ENCODE results near the gene CWC25. TPM values are rescaled to one million over a fixed set of nuclear protein-coding genes. Genes with fewer than 3 reads are reported as not detected.

Gene CWC25
- total and polyA plus RNA-seq, 2 of the 13 experiments (the other 11 are each of a cell fraction or from before 2014, with no cell fraction given): 15.6 to 22.7 TPM

DNA sequence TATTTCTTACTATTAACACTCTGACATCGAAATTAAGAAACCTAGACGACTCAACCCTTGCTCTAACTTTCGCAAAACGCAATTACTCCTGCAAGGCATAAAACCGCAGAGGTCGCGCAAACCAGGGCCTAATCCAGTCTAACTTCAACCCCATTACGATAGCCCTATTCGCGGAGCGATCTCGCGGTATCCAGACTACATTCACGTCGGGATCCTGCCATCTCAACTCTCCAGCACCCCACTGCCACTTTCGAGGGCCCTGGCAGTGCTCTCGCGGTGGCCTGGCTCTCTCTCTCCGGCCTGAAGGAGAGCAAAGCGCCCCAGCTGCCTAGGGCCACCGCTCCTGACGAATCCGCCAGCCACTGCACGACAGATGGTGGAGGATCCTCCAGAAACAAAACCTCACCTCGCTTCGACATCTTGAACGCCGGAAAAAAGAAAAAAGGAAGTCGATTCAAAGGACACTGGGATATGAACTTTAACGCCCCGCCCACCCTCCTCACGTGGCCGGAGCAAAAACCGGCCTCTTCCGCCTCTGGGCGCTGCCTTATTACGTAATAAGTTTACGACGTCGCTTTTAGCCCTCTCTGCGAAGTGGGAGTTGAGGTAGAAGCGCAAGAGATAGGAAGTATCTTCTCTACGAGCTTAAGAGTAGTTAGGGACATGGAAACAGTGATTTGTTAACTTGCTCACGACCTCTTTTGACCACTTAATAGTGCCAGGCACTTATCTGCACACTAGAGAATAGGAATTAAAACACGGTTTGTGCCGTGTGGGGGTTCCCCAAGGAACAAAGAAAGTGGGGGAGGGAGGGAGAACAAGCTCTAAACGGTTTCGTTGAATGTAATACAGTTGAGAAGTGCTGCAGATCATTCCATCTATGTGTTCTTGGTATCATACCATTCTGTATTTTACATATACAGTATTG lies 28.4 kb upstream of the CWC25 start, which contains the start of gene RPL23 (continued):
- TF ChIP-seq ZBTB38 (CRISPR knock-in tag; IDR thresholded peaks at IDR 0.05) (peak; percentile 72), PTBP1 (IDR thresholded peaks at IDR 0.05; ENCODE audit: low read depth, low read length, poor library complexity, severe bottlenecking) (peak; percentile 70), AHR (CRISPR knock-in tag; IDR thresholded peaks at IDR 0.05) (peak; percentile 83), TP53 (CRISPR knock-in tag; conservative IDR thresholded peaks at IDR 0.05) (0 out of 2 replicates have a peak, but pooled peaks have one; percentile 63), ZBTB8A (CRISPR knock-in tag; IDR thresholded peaks at IDR 0.05; ENCODE audit: borderline replicate concordance, low read depth) (peak; percentile 97; the same call in 1 of the 2 replicates), SOX6 (IDR thresholded peaks at IDR 0.05) (no peak), SOX6 (CRISPR knock-in tag; IDR thresholded peaks at IDR 0.05) (peak; percentile 81), HIVEP1 (CRISPR knock-in tag; IDR thresholded peaks at IDR 0.05) (no peak; the same call in 1 of the 2 replicates), NFYC (CRISPR knock-in tag; IDR thresholded peaks at IDR 0.05) (peak; percentile 60)
- TF ChIP-seq, protein P1, sequence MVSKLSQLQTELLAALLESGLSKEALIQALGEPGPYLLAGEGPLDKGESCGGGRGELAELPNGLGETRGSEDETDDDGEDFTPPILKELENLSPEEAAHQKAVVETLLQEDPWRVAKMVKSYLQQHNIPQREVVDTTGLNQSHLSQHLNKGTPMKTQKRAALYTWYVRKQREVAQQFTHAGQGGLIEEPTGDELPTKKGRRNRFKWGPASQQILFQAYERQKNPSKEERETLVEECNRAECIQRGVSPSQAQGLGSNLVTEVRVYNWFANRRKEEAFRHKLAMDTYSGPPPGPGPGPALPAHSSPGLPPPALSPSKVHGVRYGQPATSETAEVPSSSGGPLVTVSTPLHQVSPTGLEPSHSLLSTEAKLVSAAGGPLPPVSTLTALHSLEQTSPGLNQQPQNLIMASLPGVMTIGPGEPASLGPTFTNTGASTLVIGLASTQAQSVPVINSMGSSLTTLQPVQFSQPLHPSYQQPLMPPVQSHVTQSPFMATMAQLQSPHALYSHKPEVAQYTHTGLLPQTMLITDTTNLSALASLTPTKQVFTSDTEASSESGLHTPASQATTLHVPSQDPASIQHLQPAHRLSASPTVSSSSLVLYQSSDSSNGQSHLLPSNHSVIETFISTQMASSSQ (IDR thresholded peaks at IDR 0.05; ENCODE audit: low read depth): no peak
- TF ChIP-seq, protein P1 (CRISPR knock-in tag; IDR thresholded peaks at IDR 0.05; ENCODE audit: borderline replicate concordance): peak; percentile 83; the same call in 1 of the 2 replicates
- TF ChIP-seq, protein P2, sequence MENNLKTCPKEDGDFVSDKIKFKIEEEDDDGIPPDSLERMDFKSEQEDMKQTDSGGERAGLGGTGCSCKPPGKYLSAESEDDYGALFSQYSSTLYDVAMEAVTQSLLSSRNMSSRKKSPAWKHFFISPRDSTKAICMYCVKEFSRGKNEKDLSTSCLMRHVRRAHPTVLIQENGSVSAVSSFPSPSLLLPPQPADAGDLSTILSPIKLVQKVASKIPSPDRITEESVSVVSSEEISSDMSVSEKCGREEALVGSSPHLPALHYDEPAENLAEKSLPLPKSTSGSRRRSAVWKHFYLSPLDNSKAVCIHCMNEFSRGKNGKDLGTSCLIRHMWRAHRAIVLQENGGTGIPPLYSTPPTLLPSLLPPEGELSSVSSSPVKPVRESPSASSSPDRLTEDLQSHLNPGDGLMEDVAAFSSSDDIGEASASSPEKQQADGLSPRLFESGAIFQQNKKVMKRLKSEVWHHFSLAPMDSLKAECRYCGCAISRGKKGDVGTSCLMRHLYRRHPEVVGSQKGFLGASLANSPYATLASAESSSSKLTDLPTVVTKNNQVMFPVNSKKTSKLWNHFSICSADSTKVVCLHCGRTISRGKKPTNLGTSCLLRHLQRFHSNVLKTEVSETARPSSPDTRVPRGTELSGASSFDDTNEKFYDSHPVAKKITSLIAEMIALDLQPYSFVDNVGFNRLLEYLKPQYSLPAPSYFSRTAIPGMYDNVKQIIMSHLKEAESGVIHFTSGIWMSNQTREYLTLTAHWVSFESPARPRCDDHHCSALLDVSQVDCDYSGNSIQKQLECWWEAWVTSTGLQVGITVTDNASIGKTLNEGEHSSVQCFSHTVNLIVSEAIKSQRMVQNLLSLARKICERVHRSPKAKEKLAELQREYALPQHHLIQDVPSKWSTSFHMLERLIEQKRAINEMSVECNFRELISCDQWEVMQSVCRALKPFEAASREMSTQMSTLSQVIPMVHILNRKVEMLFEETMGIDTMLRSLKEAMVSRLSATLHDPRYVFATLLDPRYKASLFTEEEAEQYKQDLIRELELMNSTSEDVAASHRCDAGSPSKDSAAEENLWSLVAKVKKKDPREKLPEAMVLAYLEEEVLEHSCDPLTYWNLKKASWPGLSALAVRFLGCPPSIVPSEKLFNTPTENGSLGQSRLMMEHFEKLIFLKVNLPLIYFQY (CRISPR knock-in tag; IDR thresholded peaks at IDR 0.05; ENCODE audit: borderline replicate concordance): peak; percentile 67; the same call in 1 of the 2 replicates
- TF ChIP-seq, protein P3, sequence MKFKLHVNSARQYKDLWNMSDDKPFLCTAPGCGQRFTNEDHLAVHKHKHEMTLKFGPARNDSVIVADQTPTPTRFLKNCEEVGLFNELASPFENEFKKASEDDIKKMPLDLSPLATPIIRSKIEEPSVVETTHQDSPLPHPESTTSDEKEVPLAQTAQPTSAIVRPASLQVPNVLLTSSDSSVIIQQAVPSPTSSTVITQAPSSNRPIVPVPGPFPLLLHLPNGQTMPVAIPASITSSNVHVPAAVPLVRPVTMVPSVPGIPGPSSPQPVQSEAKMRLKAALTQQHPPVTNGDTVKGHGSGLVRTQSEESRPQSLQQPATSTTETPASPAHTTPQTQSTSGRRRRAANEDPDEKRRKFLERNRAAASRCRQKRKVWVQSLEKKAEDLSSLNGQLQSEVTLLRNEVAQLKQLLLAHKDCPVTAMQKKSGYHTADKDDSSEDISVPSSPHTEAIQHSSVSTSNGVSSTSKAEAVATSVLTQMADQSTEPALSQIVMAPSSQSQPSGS (CRISPR knock-in tag; IDR thresholded peaks at IDR 0.05): peak; percentile 86
- TF ChIP-seq, protein P4, sequence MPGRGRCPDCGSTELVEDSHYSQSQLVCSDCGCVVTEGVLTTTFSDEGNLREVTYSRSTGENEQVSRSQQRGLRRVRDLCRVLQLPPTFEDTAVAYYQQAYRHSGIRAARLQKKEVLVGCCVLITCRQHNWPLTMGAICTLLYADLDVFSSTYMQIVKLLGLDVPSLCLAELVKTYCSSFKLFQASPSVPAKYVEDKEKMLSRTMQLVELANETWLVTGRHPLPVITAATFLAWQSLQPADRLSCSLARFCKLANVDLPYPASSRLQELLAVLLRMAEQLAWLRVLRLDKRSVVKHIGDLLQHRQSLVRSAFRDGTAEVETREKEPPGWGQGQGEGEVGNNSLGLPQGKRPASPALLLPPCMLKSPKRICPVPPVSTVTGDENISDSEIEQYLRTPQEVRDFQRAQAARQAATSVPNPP (CRISPR knock-in tag; IDR thresholded peaks at IDR 0.05): peak; percentile 93; the same call in 1 of the 2 replicates
- TF ChIP-seq, protein P5, sequence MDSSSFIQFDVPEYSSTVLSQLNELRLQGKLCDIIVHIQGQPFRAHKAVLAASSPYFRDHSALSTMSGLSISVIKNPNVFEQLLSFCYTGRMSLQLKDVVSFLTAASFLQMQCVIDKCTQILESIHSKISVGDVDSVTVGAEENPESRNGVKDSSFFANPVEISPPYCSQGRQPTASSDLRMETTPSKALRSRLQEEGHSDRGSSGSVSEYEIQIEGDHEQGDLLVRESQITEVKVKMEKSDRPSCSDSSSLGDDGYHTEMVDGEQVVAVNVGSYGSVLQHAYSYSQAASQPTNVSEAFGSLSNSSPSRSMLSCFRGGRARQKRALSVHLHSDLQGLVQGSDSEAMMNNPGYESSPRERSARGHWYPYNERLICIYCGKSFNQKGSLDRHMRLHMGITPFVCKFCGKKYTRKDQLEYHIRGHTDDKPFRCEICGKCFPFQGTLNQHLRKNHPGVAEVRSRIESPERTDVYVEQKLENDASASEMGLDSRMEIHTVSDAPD (CRISPR knock-in tag; IDR thresholded peaks at IDR 0.05): peak; percentile 82; the same call in 1 of the 2 replicates

Measured in HepG2 (cell line).